HG03045 (cell line): ENCODE data around the gene LAMA2.

Experiments used
- ATAC-seq: cut with Tn5 transposase; IDR thresholded peaks from one replicate; pipeline ENCODE4 v1.9.1; 2021; ENCODE audit warnings: mild to moderate bottlenecking, moderate library complexity; ENCODE audit not compliant: unreplicated experiment

LAMA2 gene

GRCh38 chr6:129544892-129545612 lies 662.1 kb downstream of the LAMA2 start:
- no peak for ATAC-seq

DNA sequence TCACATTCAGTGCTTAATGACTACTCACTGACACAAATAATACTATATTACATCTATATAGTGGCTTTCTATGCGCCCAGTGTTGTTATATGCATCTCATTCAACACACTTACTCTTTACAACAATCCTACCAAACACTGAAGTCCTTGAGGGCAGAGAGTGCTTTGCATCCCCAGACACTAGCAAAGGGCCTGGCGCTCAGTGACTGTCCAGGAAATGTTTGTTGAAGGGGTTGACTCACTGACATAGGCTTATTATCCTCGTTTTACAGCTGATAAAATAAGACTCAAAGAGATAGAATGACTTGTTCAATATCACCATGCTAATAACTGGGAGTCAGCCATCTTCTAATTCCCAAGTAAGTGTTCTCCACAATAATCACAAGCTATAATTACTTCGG lies 663.8 kb downstream of the LAMA2 start:
- ATAC-seq = no peak

GRCh38 chr6:129551486-129551885 lies 668.5 kb downstream of the LAMA2 start:
- ATAC-seq = no peak

GRCh38 chr6:129552413-129552812 lies 669.5 kb downstream of the LAMA2 start:
- ATAC-seq = no peak

DNA sequence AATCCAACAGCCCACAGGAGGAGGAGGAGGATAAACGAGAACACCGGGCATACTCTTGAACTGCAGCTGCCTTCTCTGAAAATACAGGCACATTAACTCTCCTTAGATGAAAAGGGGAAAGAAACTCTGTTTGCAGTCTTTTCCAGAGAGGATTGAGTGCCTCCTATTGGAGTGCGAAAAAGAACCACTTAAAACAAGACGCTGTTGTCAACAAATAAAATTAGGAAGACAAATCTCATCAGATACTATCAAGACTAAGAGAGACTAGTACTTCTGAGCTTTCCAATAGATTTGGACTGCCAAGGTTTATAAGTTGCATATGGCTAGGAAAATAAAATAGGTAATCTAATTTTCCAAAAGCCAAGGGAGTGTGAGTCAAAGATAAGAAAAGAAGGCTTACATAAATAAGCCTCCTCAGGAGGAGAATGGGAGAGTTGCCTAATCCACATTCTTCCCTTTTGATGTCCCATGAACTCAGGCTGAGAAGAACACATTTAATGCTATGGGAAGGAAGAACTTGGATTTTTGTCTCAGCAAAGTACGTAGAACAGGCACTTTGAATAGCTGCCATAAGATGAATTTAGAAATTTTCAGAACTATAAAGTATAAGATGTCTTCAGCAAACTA lies 672.4 kb downstream of the LAMA2 start:
- no peak for ATAC-seq

DNA sequence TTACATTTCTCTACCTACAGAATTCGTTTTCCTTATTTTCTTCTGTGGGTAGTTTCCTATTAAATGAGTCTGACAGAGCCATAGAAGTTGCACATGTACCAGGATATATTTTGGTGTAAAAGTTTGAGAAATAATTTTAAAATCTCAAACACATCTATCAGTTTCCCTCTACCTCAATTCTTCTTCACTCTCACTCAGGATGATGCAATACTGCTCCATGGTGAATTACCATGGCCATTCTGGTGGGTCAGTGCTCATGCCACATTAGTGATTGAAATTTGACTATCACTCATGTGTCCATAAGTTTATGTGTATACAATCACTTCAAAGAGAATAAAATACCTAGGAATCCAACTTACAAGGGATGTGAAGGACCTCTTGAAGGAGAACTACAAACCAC lies 675.3 kb downstream of the LAMA2 start:
- no peak for ATAC-seq

GRCh38 chr6:129565366-129565765 lies 682.4 kb downstream of the LAMA2 start:
- ATAC-seq = no peak

DNA sequence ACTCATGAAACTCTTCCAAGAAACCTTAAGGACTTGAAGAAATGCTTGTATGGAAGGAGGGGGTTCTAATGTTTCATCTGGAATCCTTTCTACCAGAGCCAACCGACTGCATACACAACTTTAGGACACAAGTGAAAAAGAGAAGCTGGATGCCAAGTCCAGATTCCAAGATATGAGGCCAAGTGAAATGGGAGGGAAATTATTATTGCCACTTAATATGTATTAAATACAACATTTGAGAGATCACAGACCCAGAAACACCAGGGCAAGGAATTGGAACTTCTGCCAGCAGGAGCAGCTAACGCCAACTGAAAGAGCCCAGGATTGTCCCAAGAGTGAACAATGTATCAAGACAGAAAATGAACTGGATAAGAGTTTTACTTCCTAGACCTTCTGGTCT lies 682.9 kb downstream of the LAMA2 start:
- ATAC-seq = no peak
